ENCODE measurements around the gene CCNF.

Gene CCNF

GRCh38 chr16:2457267-2457666, 28.0 kb downstream of the CCNF start:
- no peak for DNase-seq (ENCODE audit: low spot score)

GRCh38 chr16:2457946-2458345, 28.7 kb downstream of the CCNF start:
- no peak for DNase-seq (ENCODE audit: low spot score)

GRCh38 chr16:2458887-2459646, 29.8 kb downstream of the CCNF start:
- DNase-seq (ENCODE audit: low spot score): no peak

GRCh38 chr16:2459647-2460390, 30.6 kb downstream of the CCNF start, which contains the start of gene TEDC2:
TEDC2 (plus strand) TSS chr16:2460109; CDS start chr16:2460145, 36 bp downstream.
- DNase-seq (ENCODE audit: low spot score): peak; percentile 99

- DNase-seq (ENCODE audit: low spot score): no peak
These were observed 31.1 kb downstream of the CCNF start for GRCh38 chr16:2460391-2460713.

- no peak for DNase-seq (ENCODE audit: low spot score)
These were observed 31.7 kb downstream of the CCNF start for GRCh38 chr16:2460916-2461315.

GRCh38 chr16:2462031-2462866, 33.0 kb downstream of the CCNF start:
- DNase-seq (ENCODE audit: low spot score): no peak

GRCh38 chr16:2464333-2464732, 35.1 kb downstream of the CCNF start:
- no peak for DNase-seq (ENCODE audit: low spot score)

GRCh38 chr16:2465653-2466415, 36.6 kb downstream of the CCNF start:
- DNase-seq (ENCODE audit: low spot score): no peak

- DNase-seq (ENCODE audit: low spot score): no peak
These were observed 37.6 kb downstream of the CCNF start for GRCh38 chr16:2466667-2467527.

- DNase-seq (ENCODE audit: low spot score): peak; percentile 93
These were observed 38.4 kb downstream of the CCNF start for GRCh38 chr16:2467528-2468232.

- peak; percentile 53 for DNase-seq (ENCODE audit: low spot score)
These were observed 39.0 kb downstream of the CCNF start for GRCh38 chr16:2468233-2468724.

GRCh38 chr16:2468725-2469398, 39.6 kb downstream of the CCNF start:
- DNase-seq (ENCODE audit: low spot score): peak; percentile 55

GRCh38 chr16:2469399-2470233, 40.4 kb downstream of the CCNF start:
- no peak for DNase-seq (ENCODE audit: low spot score)

GRCh38 chr16:2470234-2470601, 41.0 kb downstream of the CCNF start:
- DNase-seq (ENCODE audit: low spot score): no peak

GRCh38 chr16:2470603-2471015, 41.4 kb downstream of the CCNF start:
- no peak for DNase-seq (ENCODE audit: low spot score)

GRCh38 chr16:2471016-2471652, 41.9 kb downstream of the CCNF start, which contains the start of gene NTN3:
NTN3 (plus strand) TSS chr16:2471297; CDS start chr16:2471702, 405 bp downstream.
- DNase-seq (ENCODE audit: low spot score): peak; percentile 52

All from hepatic stellate cell (primary cell).